Suprapubic skin (tissue), 4 donors: ENCODE data around the gene PKMYT1.

ENCODE experiments used
- EP300 ChIP-seq: sonication (generic); formaldehyde crosslinking; IDR thresholded peaks from one replicate; pipeline ENCODE4 v1.6.1; 2017; ENCODE audit warnings: antibody characterized with exemption
- POLR2A ChIP-seq, 2 donors: fragments of 450-650 bp; IDR thresholded peaks; one replicate each; pipeline ENCODE4 v1.6.1; 2017; ENCODE audit warnings: antibody characterized with exemption in 2 of 2, mild to moderate bottlenecking in 2 of 2, moderate library complexity in 2 of 2
- POLR2AphosphoS5 ChIP-seq, 3 donors: sonication (generic); formaldehyde crosslinking; IDR thresholded peaks; one replicate each; pipeline ENCODE4 v1.6.1; 2017; ENCODE audit warnings: antibody characterized with exemption in 3 of 3
- TF ChIP-seq, protein P1 (sequence below), 2 donors: fragments of 200-600 bp in 1 of 2; fragments of 450-650 bp in 1 of 2; sonication (generic) in 1 of 2; IDR thresholded peaks; one replicate each; pipeline ENCODE4 v1.5.1; 2016 to 2019; ENCODE audit warnings: antibody characterized with exemption in 2 of 2, mild to moderate bottlenecking in 1 of 2, moderate library complexity in 1 of 2

- TF ChIP-seq EP300: no peak
- TF ChIP-seq, protein P1, sequence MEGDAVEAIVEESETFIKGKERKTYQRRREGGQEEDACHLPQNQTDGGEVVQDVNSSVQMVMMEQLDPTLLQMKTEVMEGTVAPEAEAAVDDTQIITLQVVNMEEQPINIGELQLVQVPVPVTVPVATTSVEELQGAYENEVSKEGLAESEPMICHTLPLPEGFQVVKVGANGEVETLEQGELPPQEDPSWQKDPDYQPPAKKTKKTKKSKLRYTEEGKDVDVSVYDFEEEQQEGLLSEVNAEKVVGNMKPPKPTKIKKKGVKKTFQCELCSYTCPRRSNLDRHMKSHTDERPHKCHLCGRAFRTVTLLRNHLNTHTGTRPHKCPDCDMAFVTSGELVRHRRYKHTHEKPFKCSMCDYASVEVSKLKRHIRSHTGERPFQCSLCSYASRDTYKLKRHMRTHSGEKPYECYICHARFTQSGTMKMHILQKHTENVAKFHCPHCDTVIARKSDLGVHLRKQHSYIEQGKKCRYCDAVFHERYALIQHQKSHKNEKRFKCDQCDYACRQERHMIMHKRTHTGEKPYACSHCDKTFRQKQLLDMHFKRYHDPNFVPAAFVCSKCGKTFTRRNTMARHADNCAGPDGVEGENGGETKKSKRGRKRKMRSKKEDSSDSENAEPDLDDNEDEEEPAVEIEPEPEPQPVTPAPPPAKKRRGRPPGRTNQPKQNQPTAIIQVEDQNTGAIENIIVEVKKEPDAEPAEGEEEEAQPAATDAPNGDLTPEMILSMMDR (IDR thresholded peaks at IDR 0.05): no peak
- TF ChIP-seq POLR2AphosphoS5 (IDR thresholded peaks at IDR 0.05): no peak
- TF ChIP-seq POLR2A (IDR thresholded peaks at IDR 0.05): no peak
These were observed 19.7 kb upstream of the PKMYT1 start for GRCh38 chr16:2999929-3000328.
